H1 (cell line): Measurements from ENCODE around the gene NUPR1. TPM values are rescaled to one million over a fixed set of nuclear protein-coding genes. Genes with fewer than 3 reads are reported as not detected.

Experiments used
- CTCF ChIA-PET: fragments of 300-600 bp; sonication (Branson Sonifier 250); formaldehyde crosslinking; loops from one replicate; lab custom pipeline; 2021; ENCODE audit not compliant: partially characterized antibody; lab: Charles Lee
- POLR2A ChIA-PET: fragments of 300-600 bp; sonication (Branson Sonifier 250); formaldehyde crosslinking; loops from one replicate; lab custom pipeline; 2021; ENCODE audit warnings: inconsistent platforms; ENCODE audit not compliant: partially characterized antibody; lab: Charles Lee
- DNase-seq, 2 experiments: peaks; one replicate each; pipeline versions ENCODE4 v3.0.0 to v3.0.0-alpha.2; 2010 to 2022; ENCODE audit warnings: low spot score in 2 of 2, low read depth in 1 of 2, mixed read lengths in 1 of 2
- FAIRE-seq: peaks from 2 replicates; lab custom pipeline; 2011; peaks lifted over from hg19 to GRCh38; lab: Jason Lieb, UNC
- H2AFZ ChIP-seq: 2 replicates; pipeline ENCODE4 v1.8.1; 2012; ENCODE audit warnings: low read length, inconsistent platforms
- H2AK5ac ChIP-seq: 2 replicates; pipeline ENCODE4 v1.6.1; 2013; ENCODE audit warnings: low read depth, low read length
- H2BK120ac ChIP-seq: replicated peaks from 2 replicates; pipeline ENCODE3; 2013; ENCODE audit warnings: low read depth, low read length, inconsistent platforms
- H2BK12ac ChIP-seq: 2 replicates; pipeline ENCODE4 v1.6.1; 2013; ENCODE audit warnings: low read depth, low read length
- H2BK15ac ChIP-seq: 2 replicates; pipeline ENCODE4 v1.6.1; 2013; ENCODE audit warnings: low read length
- H2BK20ac ChIP-seq: 2 replicates; pipeline ENCODE4 v1.6.1; 2013; ENCODE audit warnings: low read length
- H2BK5ac ChIP-seq: 2 replicates; pipeline ENCODE4 v1.6.1; 2013; ENCODE audit warnings: low read depth, low read length
- H3K14ac ChIP-seq: 2 replicates; pipeline ENCODE4 v1.6.1; 2013; ENCODE audit warnings: inconsistent platforms; ENCODE audit not compliant: insufficient read length
- H3K18ac ChIP-seq: 2 replicates; pipeline ENCODE4 v1.6.1; 2013; ENCODE audit warnings: low read length; ENCODE audit errors: extremely low read depth
- H3K23ac ChIP-seq: 2 replicates; pipeline ENCODE4 v1.6.1; 2013; ENCODE audit warnings: inconsistent platforms; ENCODE audit not compliant: insufficient read length
- H3K23me2 ChIP-seq: 2 replicates; pipeline ENCODE4 v1.6.1; 2013; ENCODE audit warnings: low read depth, low read length
- H3K27ac ChIP-seq: 2 replicates; pipeline ENCODE4 v1.6.1; 2011; ENCODE audit warnings: low read depth, low read length, inconsistent platforms
- H3K27me3 ChIP-seq, 4 experiments: replicated peaks in 1 of 4; 1 replicate in 1 of 4; 2 replicates in 3 of 4; pipeline versions ENCODE4 v1.6.1 to v1.8.1; 2011 to 2013; ENCODE audit warnings: low read length in 3 of 4, mild to moderate bottlenecking in 3 of 4, inconsistent platforms in 2 of 4, mixed read lengths in 2 of 4, moderate library complexity in 1 of 4; ENCODE audit not compliant: control insufficient read depth in 3 of 4, insufficient read depth in 3 of 4; ENCODE audit errors: extremely low read depth in 1 of 4
- H3K36me3 ChIP-seq, 4 experiments: 2 replicates each; pipeline versions ENCODE4 v1.6.1 to v1.8.1; 2011 to 2013; ENCODE audit warnings: mild to moderate bottlenecking in 4 of 4, low read length in 3 of 4, moderate library complexity in 2 of 4, control low read depth in 1 of 4, inconsistent platforms in 1 of 4; ENCODE audit not compliant: insufficient read depth in 4 of 4, control insufficient read depth in 2 of 4
- H3K4ac ChIP-seq: replicated peaks from 2 replicates; pipeline ENCODE3; 2013; ENCODE audit warnings: low read length, low read depth, mixed read lengths, inconsistent platforms; ENCODE audit not compliant: insufficient read length
- H3K4me1 ChIP-seq, 4 experiments: replicated peaks in 1 of 4; 1 replicate in 1 of 4; 2 replicates in 3 of 4; pipeline versions ENCODE4 v1.6.1 to v1.8.1; 2011 to 2013; ENCODE audit warnings: low read length in 3 of 4, inconsistent platforms in 2 of 4, mixed read lengths in 1 of 4; ENCODE audit not compliant: insufficient read depth in 4 of 4, control insufficient read depth in 3 of 4
- H3K4me2 ChIP-seq, 2 experiments: 2 replicates each; pipeline versions ENCODE4 v1.6.1 to v1.8.1; 2011 to 2013; ENCODE audit warnings: low read depth in 2 of 2, low read length in 2 of 2, control low read depth in 1 of 2, inconsistent platforms in 1 of 2, mild to moderate bottlenecking in 1 of 2; ENCODE audit not compliant: insufficient read depth in 1 of 2
- H3K4me3 ChIP-seq, 4 experiments: fragments of 200-600, 300-600 bp in 1 of 4; sonication (generic), shearing (Covaris generic), sonication (Bioruptor Twin) in 1 of 4; 2 replicates each; pipeline versions ENCODE4 v1.5.1 to v1.8.1; 2011 to 2016; ENCODE audit warnings: low read length in 4 of 4, low read depth in 3 of 4, control low read depth in 2 of 4, inconsistent platforms in 2 of 4, mild to moderate bottlenecking in 2 of 4, mixed read lengths in 1 of 4, moderate library complexity in 1 of 4; ENCODE audit not compliant: insufficient read depth in 2 of 4; ENCODE audit errors: extremely low read depth in 1 of 4
- H3K56ac ChIP-seq: replicated peaks from 2 replicates; pipeline ENCODE3; 2013; ENCODE audit warnings: low read depth, mild to moderate bottlenecking, mixed read lengths, low read length, inconsistent platforms; ENCODE audit not compliant: insufficient read length
- H3K79me1 ChIP-seq: 2 replicates; pipeline ENCODE4 v1.6.1; 2013; ENCODE audit warnings: low read depth, low read length, control low read depth
- H3K79me2 ChIP-seq, 2 experiments: 2 replicates each; pipeline versions ENCODE4 v1.6.1 to v1.8.1; 2012 to 2013; ENCODE audit warnings: low read length in 2 of 2, mild to moderate bottlenecking in 2 of 2, inconsistent platforms in 1 of 2; ENCODE audit not compliant: insufficient read depth in 2 of 2, control insufficient read depth in 1 of 2
- H3K9ac ChIP-seq, 4 experiments: replicated peaks in 1 of 4; 1 replicate in 1 of 4; 2 replicates in 3 of 4; pipeline versions ENCODE4 v1.6.1 to v1.8.1; 2011 to 2013; ENCODE audit warnings: low read depth in 3 of 4, low read length in 3 of 4, control low read depth in 2 of 4, mild to moderate bottlenecking in 2 of 4, moderate library complexity in 2 of 4, inconsistent platforms in 1 of 4; ENCODE audit errors: extremely low read depth in 1 of 4
- H3K9me3 ChIP-seq, 2 experiments: 2 replicates each; pipeline versions ENCODE4 v1.6.1 to v1.8.1; 2012 to 2013; ENCODE audit warnings: mild to moderate bottlenecking in 2 of 2, moderate library complexity in 2 of 2, control low read depth in 1 of 2, inconsistent platforms in 1 of 2, low read depth in 1 of 2, low read length in 1 of 2, mixed read lengths in 1 of 2; ENCODE audit not compliant: insufficient read depth in 2 of 2
- H4K20me1 ChIP-seq, 2 experiments: replicated peaks in 1 of 2; 2 replicates each; pipeline versions ENCODE3 to v1.8.1; 2011 to 2013; ENCODE audit warnings: inconsistent platforms in 2 of 2, low read length in 2 of 2, mild to moderate bottlenecking in 1 of 2; ENCODE audit not compliant: insufficient read depth in 2 of 2, control insufficient read depth in 1 of 2
- H4K5ac ChIP-seq: 2 replicates; pipeline ENCODE4 v1.6.1; 2013; ENCODE audit warnings: low read length, low read depth, mixed read lengths, inconsistent platforms; ENCODE audit not compliant: insufficient read length
- H4K8ac ChIP-seq: 2 replicates; pipeline ENCODE4 v1.8.0; 2013; ENCODE audit warnings: mild to moderate bottlenecking, moderate library complexity, low read length, inconsistent platforms; ENCODE audit not compliant: insufficient read depth; ENCODE audit errors: extremely low read depth
- H4K91ac ChIP-seq: replicated peaks from 2 replicates; pipeline ENCODE3; 2013; ENCODE audit warnings: low read length, mixed read lengths, inconsistent platforms; ENCODE audit not compliant: insufficient read length
- BACH1 ChIP-seq: IDR thresholded peaks from 2 replicates; pipeline ENCODE4 v1.6.1; 2012; ENCODE audit warnings: low read length, improper control_type of control experiment
- BCL11A ChIP-seq, 2 experiments: IDR thresholded peaks; one replicate each; pipeline ENCODE4 v1.6.1; 2011; ENCODE audit warnings: low read depth in 2 of 2, low read length in 2 of 2, mild to moderate bottlenecking in 2 of 2
- BRCA1 ChIP-seq: IDR thresholded peaks from 2 replicates; pipeline ENCODE4 v1.6.1; 2012; ENCODE audit warnings: low read depth, low read length, improper control_type of control experiment
- CREB1 ChIP-seq: IDR thresholded peaks from 2 replicates; pipeline ENCODE4 v1.6.1; 2012; ENCODE audit warnings: inconsistent platforms
- CTCF ChIP-seq, 3 experiments: IDR thresholded peaks; 1 replicate in 2 of 3; 2 replicates in 1 of 3; pipeline versions ENCODE4 v1.5.1 to v1.6.1; 2011; ENCODE audit warnings: low read length in 3 of 3, mild to moderate bottlenecking in 3 of 3, inconsistent platforms in 2 of 3, low read depth in 1 of 3, moderate library complexity in 1 of 3; ENCODE audit not compliant: insufficient read depth in 1 of 3; ENCODE audit errors: control extremely low read depth in 1 of 3
- NANOG ChIP-seq: IDR thresholded peaks from 2 replicates; pipeline ENCODE4 v1.6.1; 2011; ENCODE audit warnings: low read length, low read depth, mild to moderate bottlenecking, inconsistent platforms; ENCODE audit not compliant: insufficient read depth, poor library complexity, severe bottlenecking
- RBBP5 ChIP-seq: IDR thresholded peaks from 2 replicates; pipeline ENCODE4 v1.7.1; 2012; ENCODE audit warnings: low read depth, mild to moderate bottlenecking, inconsistent platforms, low read length, moderate library complexity, borderline replicate concordance
- SIRT6 ChIP-seq: IDR thresholded peaks from one replicate; pipeline ENCODE4 v1.7.1; 2012; ENCODE audit warnings: low read length, inconsistent platforms
- SP4 ChIP-seq: IDR thresholded peaks from 2 replicates; pipeline ENCODE4 v1.6.1; 2012; ENCODE audit warnings: low read length, inconsistent platforms
- WGBS, 2 experiments: shearing (Covaris generic) in 1 of 2; methylation state at CpG; one replicate each; pipeline versions ENCODE4 v1.1.6 to v1.1.7; 2013 to 2015; ENCODE audit warnings: low lambda C conversion rate in 2 of 2, mixed read lengths in 2 of 2, inconsistent platforms in 1 of 2, low coverage in 1 of 2, missing lambda C conversion rate in 1 of 2; ENCODE audit not compliant: insufficient replicate concordance in 2 of 2, insufficient coverage in 1 of 2, insufficient read length in 1 of 2; ENCODE audit errors: extremely low coverage in 1 of 2, missing lambda C conversion rate in 1 of 2; 5-methylcytosine and 5-hydroxymethylcytosine counted together
- polyA plus RNA-seq, 7 experiments: library from polyadenylated mRNA; depleted of rRNA in 3 of 7; stranded (reverse) in 5 of 7; unstranded in 2 of 7; fragments of >200 nt in 5 of 7; fragments of 200-250 nt in 2 of 7; gene quantifications; 1 replicate in 5 of 7; 2 replicates in 1 of 7; 4 replicates in 1 of 7; pipeline versions ENCODE4 v1.2.1 to v1.2.3, GENCODE V29; 2011 to 2013; ENCODE audit warnings: missing spikeins in 2 of 7, mixed read lengths in 2 of 7
- total RNA-seq: library from RNA; stranded (reverse); fragmentation: NEBNext Ultra II Directional; extraction: Animal tissue kit (Norgen Biotek cat#: 25700); gene quantifications from 2 replicates; pipeline ENCODE4 v1.2.1, GENCODE V29; 2021
- TF ChIP-seq, protein P1 (sequence below): IDR thresholded peaks from 2 replicates; pipeline ENCODE4 v1.6.1; 2011; ENCODE audit warnings: low read length, improper control_type of control experiment

Gene NUPR1
- total and polyA plus RNA-seq, 2 of the 8 experiments (the other 6 are each of a cell fraction or from before 2014, with no cell fraction given), result 0.17 to 0.20 TPM

DNA sequence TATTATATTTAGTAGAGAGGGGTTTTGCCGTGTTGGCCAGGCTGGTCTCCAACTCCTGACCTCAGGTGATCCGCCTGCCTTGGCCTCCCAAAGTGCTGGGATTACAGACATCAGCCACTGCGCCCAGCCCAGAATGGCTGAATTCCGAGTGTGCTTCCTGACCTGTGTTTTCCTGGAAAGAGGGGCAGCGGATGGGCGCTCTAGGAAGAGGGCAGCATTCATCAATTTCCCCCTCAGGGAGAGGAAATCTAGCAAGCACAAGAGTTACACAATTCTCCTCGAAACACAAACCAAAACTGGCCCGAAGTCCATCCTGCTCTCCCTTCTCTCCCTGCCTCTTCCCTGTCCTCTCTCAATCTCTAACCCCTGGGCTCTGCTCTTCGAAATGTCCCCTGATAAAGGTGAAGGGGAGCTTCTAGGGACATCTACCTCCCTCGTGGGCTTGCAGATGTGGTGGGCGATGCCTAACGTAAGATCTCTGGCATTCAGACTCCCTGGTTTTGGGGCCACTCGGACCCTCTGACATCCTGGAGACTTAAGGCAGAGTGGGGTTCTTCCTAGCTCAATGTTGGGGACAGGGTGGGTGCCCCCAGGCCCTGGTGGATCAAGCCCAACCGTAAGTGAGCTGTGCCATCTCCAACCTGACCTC lies 33.2 kb downstream of the NUPR1 start:
- Histone ChIP-seq H2BK20ac (no peak overlapping the region), H4K5ac (no peak overlapping the region), H4K20me1 (peaks cover 0 to 3% of the 10 kb centered on the region in 2 experiments), H3K27me3 (peaks cover 0 to 2% (median 0%) of the 10 kb centered on the region in 4 experiments; a peak in 1 of 7 replicates), H3K27ac (no peak overlapping the region), H3K4me1 (no peaks in the 10 kb centered on the region), H2BK120ac (no peak overlapping the region), H3K18ac (no peak overlapping the region), H3K79me1 (no peaks in the 10 kb centered on the region), H3K9ac (no peak overlapping the region), H3K4ac (no peak overlapping the region), H3K9me3 (no peaks in the 10 kb centered on the region), H3K23me2 (peaks cover 12% of the 10 kb centered on the region; the same call in 1 of the 2 replicates), H2BK12ac (no peak overlapping the region), H4K8ac (no peak overlapping the region), H3K4me3 (no peak overlapping the region), H4K91ac (no peak overlapping the region), H3K79me2 (no peaks in the 10 kb centered on the region), H2AK5ac (no peak overlapping the region), H3K36me3 (no peaks in the 10 kb centered on the region), H3K56ac (no peak overlapping the region), H2BK5ac (no peak overlapping the region), H2AFZ (no peak overlapping the region), H2BK15ac (no peak overlapping the region), H3K14ac (no peak overlapping the region), H3K23ac (no peak overlapping the region), H3K4me2 (no peak overlapping the region)
- DNase-seq (no peak), FAIRE-seq (no peak)
- WGBS, 2 experiments, result 86% methylated on average over 14 of the region's 14 CpGs; no CpG with 5 or more reads in 1 of the 2 experiments
- POLR2A ChIA-PET, result interaction anchor here (0.7 to 1.6 kb wide), 3 partner anchors 11 to 357 kb away, joined by 3 to 10 read pairs (median 3); partner anchors contain the start of genes APOBR, CLN3 and SH2B1
- CTCF ChIA-PET, result no interaction called here
- TF ChIP-seq, protein P1, sequence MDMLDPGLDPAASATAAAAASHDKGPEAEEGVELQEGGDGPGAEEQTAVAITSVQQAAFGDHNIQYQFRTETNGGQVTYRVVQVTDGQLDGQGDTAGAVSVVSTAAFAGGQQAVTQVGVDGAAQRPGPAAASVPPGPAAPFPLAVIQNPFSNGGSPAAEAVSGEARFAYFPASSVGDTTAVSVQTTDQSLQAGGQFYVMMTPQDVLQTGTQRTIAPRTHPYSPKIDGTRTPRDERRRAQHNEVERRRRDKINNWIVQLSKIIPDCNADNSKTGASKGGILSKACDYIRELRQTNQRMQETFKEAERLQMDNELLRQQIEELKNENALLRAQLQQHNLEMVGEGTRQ, result no peak
- TF ChIP-seq NANOG (no peak), BCL11A (IDR thresholded peaks at IDR 0.05; ENCODE audit: low read depth in 2 of 2, low read length in 2 of 2) (no peak), CREB1 (no peak), BRCA1 (no peak), SP4 (no peak), RBBP5 (no peak), SIRT6 (no peak), BACH1 (no peak), CTCF (IDR thresholded peaks at IDR 0.05; ENCODE audit: control extremely low read depth in 1 of 3, insufficient read depth in 1 of 3, low read depth in 1 of 3, low read length in 3 of 3) (no peak)
